Spinal cord (tissue), 10 donors: ENCODE data around the gene SAA1. TPM values are rescaled to one million over a fixed set of nuclear protein-coding genes. Genes with fewer than 3 reads are reported as not detected.
"Not testable (repeated sequence)": the region's sequence is repeated elsewhere in the genome, so short reads cannot be mapped to it uniquely, and the experiment has no call there.

Experiments used
- DNase-seq, 6 donors: peaks; one replicate each; pipeline versions ENCODE4 v3.0.0 to v3.0.0-alpha.2; 2013 to 2015; ENCODE audit warnings: low spot score in 6 of 6, low read depth in 4 of 6
- H3K27ac ChIP-seq: one replicate; pipeline ENCODE4 v1.5.1; 2013; ENCODE audit warnings: low read depth, low read length, control low read depth
- H3K27me3 ChIP-seq: one replicate; pipeline ENCODE4 v1.6.1; 2013; ENCODE audit warnings: low read length; ENCODE audit not compliant: control insufficient read depth, insufficient read depth
- H3K36me3 ChIP-seq: one replicate; pipeline ENCODE4 v1.6.1; 2013; ENCODE audit warnings: low read length; ENCODE audit not compliant: control insufficient read depth, insufficient read depth
- H3K4me1 ChIP-seq: one replicate; pipeline ENCODE4 v1.6.1; 2013; ENCODE audit warnings: low read length; ENCODE audit not compliant: control insufficient read depth, insufficient read depth
- H3K4me3 ChIP-seq: one replicate; pipeline ENCODE4 v1.5.1; 2013; ENCODE audit warnings: low read depth, low read length, control low read depth
- H3K9me3 ChIP-seq: one replicate; pipeline ENCODE4 v1.6.1; 2013; ENCODE audit warnings: low read length; ENCODE audit not compliant: control insufficient read depth, insufficient read depth
- WGBS: methylation state at CpG from one replicate; pipeline ENCODE4 v1.1.5; 2013; ENCODE audit warnings: missing lambda C conversion rate; ENCODE audit not compliant: insufficient coverage; 5-methylcytosine and 5-hydroxymethylcytosine counted together
- polyA plus RNA-seq, 2 donors: library from polyadenylated mRNA; unstranded; fragments of 120-200 nt; gene quantifications; one replicate each; pipeline ENCODE4 v1.2.1, GENCODE V29; 2013; ENCODE audit not compliant: insufficient read length in 2 of 2
- total RNA-seq, 2 donors: library from RNA; depleted of rRNA in 1 of 2; stranded (reverse); fragments of 120-200 nt in 1 of 2; fragments of >200 nt in 1 of 2; gene quantifications; one replicate each; pipeline versions ENCODE4 v1.2.3 to v1.2.4, GENCODE V29; 2013 to 2014
- donor health status: healthy.

SAA1 gene
- total and polyA plus RNA-seq, 4 donors: not detected

- Histone ChIP-seq H3K9me3 (no peaks in the 10 kb centered on the region), H3K36me3 (no peaks in the 10 kb centered on the region), H3K27ac (no peak overlapping the region), H3K4me1 (no peaks in the 10 kb centered on the region), H3K4me3 (no peak overlapping the region), H3K27me3 (no peaks in the 10 kb centered on the region)
- DNase-seq: no peak
- WGBS: 57% methylated on average over 2 of the region's 2 CpGs
Observed at GRCh38 chr11:18254781-18255361, 11.2 kb upstream of the SAA1 start.

DNA sequence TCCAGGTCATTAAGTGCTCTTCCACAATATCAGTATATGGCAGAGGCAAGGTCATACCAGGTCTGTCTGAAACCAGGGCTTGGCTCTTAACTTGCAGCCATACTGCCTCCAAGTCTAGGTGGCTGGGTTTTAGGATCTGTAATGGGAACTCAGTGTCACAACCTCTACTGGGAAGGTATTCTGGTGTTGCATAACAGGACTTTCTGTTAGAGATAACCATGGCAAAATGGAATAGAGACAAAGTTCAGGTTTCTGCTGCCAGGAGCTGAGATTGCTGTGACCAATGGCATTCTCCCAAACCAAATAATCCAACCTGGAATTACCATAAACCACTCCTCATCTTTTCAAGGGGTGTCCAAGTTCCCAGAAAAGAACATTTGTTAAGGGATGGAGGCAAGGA is 6.8 kb upstream of the SAA1 start:
- H3K4me3 ChIP-seq: no peak overlapping the region
- no peaks in the 10 kb centered on the region for H3K36me3 ChIP-seq
- no peaks in the 10 kb centered on the region for H3K4me1 ChIP-seq
- H3K27me3 ChIP-seq: no peaks in the 10 kb centered on the region
- DNase-seq: no peak
- no peaks in the 10 kb centered on the region for H3K9me3 ChIP-seq
- H3K27ac ChIP-seq: no peak overlapping the region

DNA sequence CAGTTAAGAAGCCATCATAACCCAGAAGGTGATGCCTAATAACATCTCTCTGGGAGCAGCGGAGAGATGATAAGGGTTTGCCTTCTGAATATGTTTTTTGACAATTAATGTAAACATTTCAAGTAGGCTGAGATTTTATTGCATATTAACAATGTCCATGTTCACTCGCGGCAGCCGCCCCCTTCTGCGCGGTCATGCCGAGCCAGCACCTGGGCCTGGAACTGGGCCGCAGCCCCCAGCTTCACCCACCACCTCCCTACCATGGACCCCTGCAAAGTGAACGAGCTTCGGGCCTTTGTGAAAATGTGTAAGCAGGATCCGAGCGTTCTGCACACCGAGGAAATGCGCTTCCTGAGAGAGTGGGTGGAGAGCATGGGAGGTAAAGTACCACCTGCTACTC is 4.3 kb upstream of the SAA1 start:
- Histone ChIP-seq H3K9me3 (no peaks in the 10 kb centered on the region), H3K27ac (no peak overlapping the region), H3K27me3 (no peaks in the 10 kb centered on the region), H3K4me3 (no peak overlapping the region), H3K36me3 (no peaks in the 10 kb centered on the region), H3K4me1 (no peaks in the 10 kb centered on the region)
- DNase-seq: no peak
- 79% methylated on average over 4 of the region's 14 CpGs for whole genome bisulfite sequencing

- H3K27me3 ChIP-seq, H3K27ac ChIP-seq, DNase-seq, H3K36me3 ChIP-seq, H3K9me3 ChIP-seq, H3K4me1 ChIP-seq, H3K4me3 ChIP-seq: not testable (repeated sequence)
- WGBS: 84% methylated on average over 4 of the region's 8 CpGs
Observed at GRCh38 chr11:18262681-18263350, 3.2 kb upstream of the SAA1 start.

GRCh38 chr11:18264035-18264434 is 2.0 kb upstream of the SAA1 start:
- no peaks in the 10 kb centered on the region for H3K4me1 ChIP-seq
- H3K4me3 ChIP-seq: no peak overlapping the region
- no peaks in the 10 kb centered on the region for H3K36me3 ChIP-seq
- no peaks in the 10 kb centered on the region for H3K9me3 ChIP-seq
- H3K27ac ChIP-seq: no peak overlapping the region
- 88% methylated on average over 4 of the region's 4 CpGs for WGBS
- DNase-seq: no peak
- no peaks in the 10 kb centered on the region for H3K27me3 ChIP-seq

DNA sequence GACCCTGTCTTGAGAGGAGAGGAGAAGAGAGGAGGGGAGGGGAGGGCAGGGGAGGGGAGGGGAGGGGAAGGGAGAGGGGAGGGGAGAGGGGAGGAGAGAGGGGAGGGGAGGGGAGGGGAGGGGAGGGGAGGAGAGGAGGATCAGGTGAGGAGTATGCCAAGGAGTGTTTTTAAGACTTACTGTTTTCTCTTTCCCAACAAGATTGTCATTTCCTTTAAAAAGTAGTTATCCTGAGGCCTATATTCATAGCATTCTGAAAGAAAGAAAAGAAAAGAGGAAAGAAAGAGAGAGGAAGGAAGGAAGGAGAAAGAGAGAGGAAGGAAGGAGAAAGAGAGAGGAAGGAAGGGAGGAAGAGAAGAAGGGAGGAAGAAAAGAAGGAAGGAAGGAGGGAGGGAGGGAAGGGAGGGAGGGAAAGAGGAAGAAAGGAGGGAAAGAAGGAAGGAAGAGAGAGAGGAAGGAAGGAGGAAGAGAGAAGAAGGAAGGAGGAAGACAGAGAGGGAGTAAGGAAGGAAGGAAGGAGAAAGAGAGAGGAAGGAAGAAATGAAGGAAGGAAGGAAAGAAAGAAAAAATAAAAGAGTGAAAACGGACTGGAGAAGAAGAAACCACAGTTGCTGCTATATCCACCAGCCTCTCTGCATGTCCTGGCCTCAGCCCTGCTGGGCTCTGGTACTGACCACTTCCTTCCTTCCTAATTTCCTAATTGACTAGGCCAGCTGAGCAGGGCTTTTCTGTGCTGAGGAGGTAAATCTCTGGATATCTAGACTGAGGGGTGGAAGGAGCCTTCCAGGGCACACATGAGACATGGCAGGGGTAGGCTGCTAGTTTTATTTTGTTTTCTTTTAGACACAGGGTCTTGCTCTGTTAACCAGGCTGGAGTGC is 1.1 kb upstream of the SAA1 start:
- Histone ChIP-seq H3K4me3 (no peak overlapping the region), H3K27me3 (no peaks in the 10 kb centered on the region), H3K9me3 (no peaks in the 10 kb centered on the region), H3K4me1 (no peaks in the 10 kb centered on the region), H3K27ac (no peak overlapping the region), H3K36me3 (no peaks in the 10 kb centered on the region)
- 67% methylated on average over 1 of the region's 1 CpG for WGBS
- DNase-seq: no peak

DNA sequence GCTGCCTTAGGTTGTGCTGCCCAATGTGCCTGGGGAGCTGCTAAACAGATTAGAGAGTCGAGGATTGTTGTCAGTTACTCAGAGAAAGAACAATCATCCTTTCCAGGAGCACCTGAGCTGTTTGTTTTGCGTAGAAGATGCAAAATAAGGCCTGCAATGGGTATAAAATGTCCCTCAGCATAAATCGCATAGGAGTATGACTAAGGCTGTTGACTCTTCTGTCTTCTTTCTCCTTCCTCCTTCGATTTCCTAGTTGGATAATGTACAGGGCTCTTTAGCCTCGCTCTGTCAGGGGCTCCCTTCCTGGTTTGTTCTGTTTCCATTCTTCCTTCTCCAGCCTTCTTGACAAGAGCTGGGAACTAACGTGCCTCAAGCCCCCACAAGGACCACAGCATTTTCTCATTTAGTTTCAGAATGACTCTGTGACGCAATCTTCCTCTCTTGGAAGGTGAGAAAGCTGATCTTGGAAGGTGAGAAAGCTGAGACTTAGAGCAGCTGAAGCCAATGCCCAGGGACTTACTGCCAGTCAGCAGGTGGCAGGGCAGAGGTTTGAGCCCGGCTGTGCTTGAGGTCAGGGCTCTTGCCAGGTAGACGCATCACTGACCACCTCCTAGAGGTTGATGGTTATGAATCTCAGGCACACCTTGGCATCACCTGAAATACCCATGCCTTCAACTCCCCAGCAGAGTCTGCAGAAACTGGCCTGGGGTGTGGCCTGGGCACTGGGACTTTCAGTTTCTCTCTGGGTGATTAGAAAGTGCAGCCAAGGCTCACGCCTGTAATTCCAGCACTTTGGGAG is 1.5 kb downstream of the SAA1 start:
- DNase-seq, H3K36me3 ChIP-seq, H3K27me3 ChIP-seq, H3K4me3 ChIP-seq, H3K4me1 ChIP-seq, H3K27ac ChIP-seq, H3K9me3 ChIP-seq: not testable (repeated sequence)
- 80% methylated on average over 1 of the region's 10 CpGs for WGBS

GRCh38 chr11:18269252-18269651 is 3.2 kb downstream of the SAA1 start:
- H3K9me3 ChIP-seq, H3K4me1 ChIP-seq, H3K27ac ChIP-seq, DNase-seq, H3K4me3 ChIP-seq, H3K36me3 ChIP-seq, H3K27me3 ChIP-seq: not testable (repeated sequence)
- WGBS: no CpG with 5 or more reads among the region's 5 CpGs

DNA sequence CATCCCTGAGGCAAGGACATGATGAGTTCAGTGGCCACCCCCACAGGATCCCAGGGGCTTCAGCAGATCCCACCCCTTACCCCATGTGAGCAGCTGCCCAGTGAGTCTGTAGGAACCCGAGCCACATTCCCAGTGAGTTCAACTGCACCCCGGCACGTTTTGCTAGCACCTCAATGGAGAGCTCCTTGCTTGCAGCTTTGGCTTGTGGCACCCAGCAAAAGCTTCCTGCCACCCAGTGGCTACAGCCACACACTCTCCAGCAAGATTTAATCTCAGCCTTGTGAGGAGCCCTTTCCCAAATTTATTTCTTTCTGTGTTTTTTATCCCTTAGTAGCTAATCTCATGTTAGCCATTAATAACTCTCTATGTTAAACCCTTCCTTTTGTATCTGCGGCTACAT is 4.0 kb downstream of the SAA1 start:
- no peaks in the 10 kb centered on the region for H3K36me3 ChIP-seq
- no peaks in the 10 kb centered on the region for H3K27me3 ChIP-seq
- H3K4me1 ChIP-seq: no peaks in the 10 kb centered on the region
- H3K27ac ChIP-seq: no peak overlapping the region
- no peaks in the 10 kb centered on the region for H3K9me3 ChIP-seq
- 47% methylated on average over 4 of the region's 4 CpGs for WGBS
- H3K4me3 ChIP-seq: no peak overlapping the region
- DNase-seq: peak in 1 of 6 donors; percentile 18
